Endothelial cell of umbilical vein (primary cell): ENCODE results near the gene PIAS2. TPM values are rescaled to one million over a fixed set of nuclear protein-coding genes. Genes with fewer than 3 reads are reported as not detected.

ENCODE experiments used
- BruUV-seq: library from RNA; stranded (reverse); fragments of 400-500 nt; replicated peaks from 2 replicates; lab custom pipeline; 2021; lab: Mats Ljungman, UMichigan
- CTCF ChIA-PET: fragments of 300-600, 350-600 bp; sonication (Branson Sonifier 250); formaldehyde crosslinking; loops from one replicate; lab custom pipeline; 2021; ENCODE audit warnings: antibody characterized with exemption, inconsistent platforms; lab: Charles Lee
- POLR2A ChIA-PET: fragments of 300-600, 350-600 bp; sonication (Branson Sonifier 250); formaldehyde crosslinking; loops from one replicate; lab custom pipeline; 2021; ENCODE audit warnings: antibody characterized with exemption, inconsistent platforms; lab: Charles Lee
- DNase-seq: peaks from one replicate; pipeline ENCODE4 v3.0.0-alpha.2; 2011; ENCODE audit warnings: low read depth, low spot score
- FAIRE-seq: peaks from 2 replicates; lab custom pipeline; 2011; peaks lifted over from hg19 to GRCh38; lab: Jason Lieb, UNC
- H2AFZ ChIP-seq: 2 replicates; pipeline ENCODE4 v1.6.0; 2012; ENCODE audit warnings: low read depth, low read length, control low read depth, inconsistent platforms
- H3K27ac ChIP-seq: 2 replicates; pipeline ENCODE4 v1.5.1; 2011; ENCODE audit warnings: low read depth, mild to moderate bottlenecking, control low read depth, low read length, moderate library complexity; ENCODE audit not compliant: insufficient read depth
- H3K27me3 ChIP-seq, 2 experiments: 2 replicates each; pipeline versions ENCODE4 v1.6.0 to v1.6.1; 2011; ENCODE audit warnings: low read length in 2 of 2, mixed read lengths in 1 of 2; ENCODE audit not compliant: control insufficient read depth in 2 of 2, insufficient read depth in 2 of 2
- H3K36me3 ChIP-seq, 2 experiments: 2 replicates in 1 of 2; 3 replicates in 1 of 2; pipeline ENCODE4 v1.5.1; 2011; ENCODE audit warnings: low read length in 2 of 2, mild to moderate bottlenecking in 1 of 2, moderate library complexity in 1 of 2; ENCODE audit not compliant: control insufficient read depth in 2 of 2, insufficient read depth in 2 of 2; ENCODE audit errors: extremely low read depth in 1 of 2
- H3K4me1 ChIP-seq: 3 replicates; pipeline ENCODE4 v1.5.1; 2011; ENCODE audit warnings: mild to moderate bottlenecking, low read length; ENCODE audit not compliant: control insufficient read depth, insufficient read depth; ENCODE audit errors: extremely low read depth
- H3K4me2 ChIP-seq: 2 replicates; pipeline ENCODE4 v1.6.1; 2011; ENCODE audit warnings: low read length, control low read depth, mixed read lengths; ENCODE audit not compliant: insufficient read depth
- H3K4me3 ChIP-seq, 3 experiments: fragments of 200-600 bp in 1 of 3; sonication (generic), shearing (Covaris generic) in 1 of 3; replicated peaks in 1 of 3; 2 replicates each; pipeline ENCODE4 v1.5.1; 2011 to 2016; ENCODE audit warnings: control low read depth in 3 of 3, low read length in 3 of 3, mild to moderate bottlenecking in 2 of 3, inconsistent platforms in 1 of 3, low read depth in 1 of 3, moderate library complexity in 1 of 3; ENCODE audit not compliant: insufficient read depth in 1 of 3
- H3K79me2 ChIP-seq: 2 replicates; pipeline ENCODE4 v1.6.0; 2012; ENCODE audit warnings: low read length, inconsistent platforms; ENCODE audit not compliant: control insufficient read depth, insufficient read depth
- H3K9ac ChIP-seq: replicated peaks from 2 replicates; pipeline ENCODE3; 2011; ENCODE audit warnings: low read length, control low read depth; ENCODE audit not compliant: insufficient read depth; ENCODE audit errors: extremely low read depth
- H3K9me1 ChIP-seq: replicated peaks from 3 replicates; pipeline ENCODE4 v1.6.0; 2011; ENCODE audit warnings: mild to moderate bottlenecking, low read length; ENCODE audit not compliant: control insufficient read depth, insufficient read depth; ENCODE audit errors: extremely low read depth
- H3K9me3 ChIP-seq: replicated peaks from 2 replicates; pipeline ENCODE4 v1.5.1; 2012; ENCODE audit warnings: low read length, inconsistent platforms; ENCODE audit not compliant: control insufficient read depth, insufficient read depth
- H4K20me1 ChIP-seq: replicated peaks from 2 replicates; pipeline ENCODE3; 2011; ENCODE audit warnings: mild to moderate bottlenecking, low read length; ENCODE audit not compliant: control insufficient read depth, insufficient read depth; ENCODE audit errors: extremely low read depth
- CTCF ChIP-seq, 2 donors: IDR thresholded peaks; 1 replicate in 1 of 2; 2 replicates in 1 of 2; pipeline ENCODE4 v1.5.1; 2011; ENCODE audit warnings: low read length in 2 of 2, mild to moderate bottlenecking in 2 of 2, moderate library complexity in 2 of 2, control low read depth in 1 of 2, inconsistent platforms in 1 of 2, low read depth in 1 of 2; ENCODE audit not compliant: insufficient read depth in 1 of 2; ENCODE audit errors: extremely low read depth in 1 of 2
- EZH2 ChIP-seq: IDR thresholded peaks from 2 replicates; pipeline ENCODE4 v1.6.1; 2012; ENCODE audit warnings: borderline replicate concordance, low read depth, mild to moderate bottlenecking, moderate library complexity, low read length, inconsistent platforms; ENCODE audit not compliant: severe bottlenecking
- FOS ChIP-seq: IDR thresholded peaks from 2 replicates; pipeline ENCODE4 v1.6.1; 2011; ENCODE audit warnings: mild to moderate bottlenecking, low read length, moderate library complexity, borderline replicate concordance; ENCODE audit not compliant: insufficient read depth
- GATA2 ChIP-seq: IDR thresholded peaks from 2 replicates; pipeline ENCODE4 v1.7.0; 2011; ENCODE audit warnings: low read depth, mild to moderate bottlenecking, moderate library complexity, mixed read lengths, low read length; ENCODE audit not compliant: insufficient read length, insufficient read depth
- JUN ChIP-seq: IDR thresholded peaks from 2 replicates; pipeline ENCODE4 v1.6.1; 2011; ENCODE audit warnings: borderline replicate concordance, low read depth; ENCODE audit not compliant: insufficient read length, insufficient read depth
- MAX ChIP-seq: IDR thresholded peaks from 2 replicates; pipeline ENCODE4 v1.6.1; 2011; ENCODE audit not compliant: insufficient read depth, insufficient read length
- MYC ChIP-seq: IDR thresholded peaks from one replicate; pipeline ENCODE4 v1.6.1; 2011; ENCODE audit warnings: mild to moderate bottlenecking, low read depth, low read length
- POLR2A ChIP-seq: IDR thresholded peaks from 2 replicates; pipeline ENCODE4 v1.6.1; 2012; ENCODE audit warnings: low read depth, mild to moderate bottlenecking, control low read depth, low read length
- POLR2AphosphoS5 ChIP-seq: IDR thresholded peaks from 2 replicates; pipeline ENCODE4 v1.6.1; 2012; ENCODE audit warnings: low read depth, mild to moderate bottlenecking, control low read depth, low read length, moderate library complexity; ENCODE audit not compliant: insufficient read depth
- dilution Hi-C: fragments of 300-500 bp; cut with MboI; formaldehyde crosslinking; loops from one replicate; pipeline ENCODE4 v1.15.0; 2019; ENCODE audit warnings: low sequenced_read_pairs; ENCODE audit not compliant: extremely low pct_ligation_motif_present
- intact Hi-C: fragments of 100-400 bp; cut with micrococcal nuclease; formaldehyde crosslinking; loops from one replicate; pipeline ENCODE4 v1.10.0; 2022
- polyA plus RNA-seq, 4 experiments: library from polyadenylated mRNA; depleted of rRNA in 3 of 4; stranded (reverse) in 3 of 4; unstranded in 1 of 4; fragments of >200 nt; gene quantifications; 2 replicates each; pipeline versions ENCODE4 v1.2.1 to v1.2.3, GENCODE V29; 2011 to 2012; ENCODE audit warnings: missing spikeins in 1 of 4
- total RNA-seq: library from RNA; stranded (reverse); gene quantifications from 2 replicates; pipeline ENCODE4 v1.2.3, GENCODE V29; 2021

PIAS2 gene
- total and polyA plus RNA-seq, 2 donors (not counting 3 experiments of a cell fraction or from before 2014, with no cell fraction given) = 7.0 to 34.3 TPM

- POLR2A ChIA-PET = no interaction called here
- Histone ChIP-seq H3K27me3 (no peaks in the 10 kb centered on the region), H3K4me3 (no peak overlapping the region), H3K4me2 (no peak overlapping the region), H3K27ac (no peak overlapping the region), H3K36me3 (no peaks in the 10 kb centered on the region), H4K20me1 (no peaks in the 10 kb centered on the region), H2AFZ (no peak overlapping the region), H3K4me1 (no peaks in the 10 kb centered on the region), H3K9ac (no peak overlapping the region), H3K9me1 (no peaks in the 10 kb centered on the region), H3K79me2 (no peaks in the 10 kb centered on the region), H3K9me3 (no peaks in the 10 kb centered on the region)
- DNase-seq (no peak), FAIRE-seq (no peak)
- intact Hi-C loops = no loop called here
- dilution Hi-C loops = no loop called here
- CTCF ChIA-PET = interaction anchor here (0.7 to 1.2 kb wide), 2 partner anchors 13 to 130 kb away, joined by 3 read pairs; partner anchors contain the start of genes KATNAL2 and PIAS2
- no TSS peak for BruUV-seq
- TF ChIP-seq FOS (no peak), MAX (no peak), MYC (no peak), GATA2 (no peak), POLR2AphosphoS5 (no peak), POLR2A (no peak), CTCF (IDR thresholded peaks at IDR 0.05; ENCODE audit: extremely low read depth in 1 of 2, insufficient read depth in 1 of 2, low read depth in 1 of 2, low read length in 2 of 2) (no peak), JUN (no peak), EZH2 (no peak)
Observed at GRCh38 chr18:46787674-46788073, 129.6 kb downstream of the PIAS2 start.
